Hepatocyte (in vitro differentiated cells): Measurements from ENCODE around the gene CKAP5. TPM values are rescaled to one million over a fixed set of nuclear protein-coding genes. Genes with fewer than 3 reads are reported as not detected.

Source experiments
- DNase-seq: peaks from one replicate; pipeline ENCODE4 v3.0.0-alpha.2; 2016; ENCODE audit warnings: low spot score
- H2AFZ ChIP-seq: fragments of 200-600 bp; sonication (generic); 2 replicates; pipeline ENCODE4 v1.6.0; 2016; ENCODE audit warnings: antibody characterized with exemption, mild to moderate bottlenecking
- H3K27ac ChIP-seq: fragments of 200-600 bp; sonication (generic); 2 replicates; pipeline ENCODE4 v1.5.1; 2016; ENCODE audit warnings: mild to moderate bottlenecking
- H3K27me3 ChIP-seq: fragments of 200-600 bp; sonication (generic); 2 replicates; pipeline ENCODE4 v1.6.1; 2016
- H3K36me3 ChIP-seq: fragments of 200-600 bp; sonication (generic); replicated peaks from 2 replicates; pipeline ENCODE4 v1.5.1; 2016; ENCODE audit warnings: low read depth; ENCODE audit not compliant: insufficient read depth
- H3K4me1 ChIP-seq: fragments of 200-600 bp; sonication (generic); 2 replicates; pipeline ENCODE4 v1.5.1; 2016; ENCODE audit warnings: mild to moderate bottlenecking, moderate library complexity; ENCODE audit not compliant: insufficient read depth
- H3K4me2 ChIP-seq: fragments of 200-600 bp; sonication (generic); 2 replicates; pipeline ENCODE4 v1.6.0; 2016
- H3K4me3 ChIP-seq: fragments of 200-600 bp; sonication (generic); 2 replicates; pipeline ENCODE4 v1.5.1; 2016; ENCODE audit warnings: mild to moderate bottlenecking
- H3K79me2 ChIP-seq: fragments of 200-600 bp; sonication (generic); 2 replicates; pipeline ENCODE4 v1.6.0; 2017; ENCODE audit warnings: mild to moderate bottlenecking
- H3K9me2 ChIP-seq: fragments of 200-600 bp; sonication (generic); replicated peaks from 2 replicates; pipeline ENCODE4 v1.6.0; 2017; ENCODE audit warnings: mild to moderate bottlenecking; ENCODE audit not compliant: insufficient read depth
- H3K9me3 ChIP-seq: fragments of 200-600 bp; sonication (generic); 2 replicates; pipeline ENCODE4 v1.5.1; 2016; ENCODE audit warnings: low read depth, mild to moderate bottlenecking
- H4K20me1 ChIP-seq: fragments of 200-600 bp; sonication (generic); 2 replicates; pipeline ENCODE4 v1.6.0; 2016; ENCODE audit warnings: mild to moderate bottlenecking; ENCODE audit not compliant: insufficient read depth, poor library complexity, severe bottlenecking
- EZH2 ChIP-seq: fragments of 200-600 bp; sonication (generic); IDR thresholded peaks from 2 replicates; pipeline ENCODE4 v1.6.1; 2016; ENCODE audit warnings: antibody characterized with exemption, mild to moderate bottlenecking, borderline replicate concordance
- EZH2phosphoT487 ChIP-seq: fragments of 200-600 bp; sonication (generic); IDR thresholded peaks from one replicate; pipeline ENCODE4 v1.6.1; 2018; ENCODE audit warnings: antibody characterized with exemption, mild to moderate bottlenecking, low read depth, moderate library complexity; ENCODE audit not compliant: unreplicated experiment, severe bottlenecking
- WGBS: methylation state at CpG from one replicate; pipeline ENCODE4 v1.1.6; 2016; ENCODE audit warnings: low lambda C conversion rate; ENCODE audit errors: missing lambda C conversion rate; 5-methylcytosine and 5-hydroxymethylcytosine counted together
- polyA plus RNA-seq: library from polyadenylated mRNA; unstranded; fragments of >200 nt; fragmentation: Nextera tagmentation; extraction: Ambion mirVana; gene quantifications from 2 replicates; pipeline ENCODE4 v1.2.1, GENCODE V29; 2016
- total RNA-seq: library from RNA; depleted of rRNA; stranded (reverse); fragments of >200 nt; gene quantifications from 2 replicates; pipeline ENCODE4 v1.2.3, GENCODE V29; 2014
- TF ChIP-seq, protein P1 (sequence below): fragments of 200-600 bp; sonication (generic); IDR thresholded peaks from 2 replicates; pipeline ENCODE4 v1.5.1; 2016; ENCODE audit warnings: antibody characterized with exemption, mild to moderate bottlenecking; ENCODE audit not compliant: poor library complexity

The CKAP5 gene
- total and polyA plus RNA-seq, 2 experiments from 2014 or later = 23.7 to 53.3 TPM

DNA sequence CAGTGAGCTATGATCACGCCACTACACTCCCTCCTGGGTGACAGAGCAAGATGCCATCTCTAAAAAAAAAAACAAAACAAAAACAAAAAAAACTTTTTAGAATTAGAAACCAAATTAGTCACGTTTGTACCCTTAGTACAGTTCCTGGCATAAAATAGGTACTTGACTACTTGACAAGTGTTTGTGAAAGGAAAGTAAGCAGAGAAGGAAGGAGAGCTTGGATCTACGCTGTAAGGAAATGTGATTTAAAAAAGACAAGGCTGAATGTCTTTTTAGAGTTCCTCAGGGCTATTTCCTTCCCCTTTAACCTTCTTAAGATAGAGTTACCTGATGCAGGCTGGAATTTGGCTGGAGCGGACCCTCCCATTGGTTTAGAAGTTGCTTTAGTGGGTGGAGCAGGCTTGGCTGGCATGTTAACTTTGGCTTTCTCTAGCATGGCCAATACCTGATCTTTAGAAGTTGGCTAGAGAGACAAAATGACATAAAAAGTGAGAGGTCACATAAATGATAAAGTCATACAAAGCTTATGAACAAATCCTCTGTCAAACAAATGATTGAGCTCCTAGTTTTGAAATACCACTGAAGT, 76.4 kb downstream of the CKAP5 start:
- no peaks in the 10 kb centered on the region for H3K79me2 ChIP-seq
- no peaks in the 10 kb centered on the region for H3K36me3 ChIP-seq
- no peaks in the 10 kb centered on the region for H3K9me2 ChIP-seq
- H3K9me3 ChIP-seq = no peaks in the 10 kb centered on the region
- H3K27me3 ChIP-seq = no peaks in the 10 kb centered on the region
- H3K4me2 ChIP-seq = no peak overlapping the region
- H2AFZ ChIP-seq = no peak overlapping the region
- no peaks in the 10 kb centered on the region for H4K20me1 ChIP-seq
- DNase-seq = no peak
- no peak overlapping the region for H3K27ac ChIP-seq
- 97% methylated on average over 4 of the region's 4 CpGs for WGBS
- H3K4me3 ChIP-seq = no peak overlapping the region
- TF ChIP-seq EZH2 = no peak
- TF ChIP-seq EZH2phosphoT487 = no peak
- TF ChIP-seq, protein P1, sequence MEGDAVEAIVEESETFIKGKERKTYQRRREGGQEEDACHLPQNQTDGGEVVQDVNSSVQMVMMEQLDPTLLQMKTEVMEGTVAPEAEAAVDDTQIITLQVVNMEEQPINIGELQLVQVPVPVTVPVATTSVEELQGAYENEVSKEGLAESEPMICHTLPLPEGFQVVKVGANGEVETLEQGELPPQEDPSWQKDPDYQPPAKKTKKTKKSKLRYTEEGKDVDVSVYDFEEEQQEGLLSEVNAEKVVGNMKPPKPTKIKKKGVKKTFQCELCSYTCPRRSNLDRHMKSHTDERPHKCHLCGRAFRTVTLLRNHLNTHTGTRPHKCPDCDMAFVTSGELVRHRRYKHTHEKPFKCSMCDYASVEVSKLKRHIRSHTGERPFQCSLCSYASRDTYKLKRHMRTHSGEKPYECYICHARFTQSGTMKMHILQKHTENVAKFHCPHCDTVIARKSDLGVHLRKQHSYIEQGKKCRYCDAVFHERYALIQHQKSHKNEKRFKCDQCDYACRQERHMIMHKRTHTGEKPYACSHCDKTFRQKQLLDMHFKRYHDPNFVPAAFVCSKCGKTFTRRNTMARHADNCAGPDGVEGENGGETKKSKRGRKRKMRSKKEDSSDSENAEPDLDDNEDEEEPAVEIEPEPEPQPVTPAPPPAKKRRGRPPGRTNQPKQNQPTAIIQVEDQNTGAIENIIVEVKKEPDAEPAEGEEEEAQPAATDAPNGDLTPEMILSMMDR = no peak
- no peaks in the 10 kb centered on the region for H3K4me1 ChIP-seq

DNA sequence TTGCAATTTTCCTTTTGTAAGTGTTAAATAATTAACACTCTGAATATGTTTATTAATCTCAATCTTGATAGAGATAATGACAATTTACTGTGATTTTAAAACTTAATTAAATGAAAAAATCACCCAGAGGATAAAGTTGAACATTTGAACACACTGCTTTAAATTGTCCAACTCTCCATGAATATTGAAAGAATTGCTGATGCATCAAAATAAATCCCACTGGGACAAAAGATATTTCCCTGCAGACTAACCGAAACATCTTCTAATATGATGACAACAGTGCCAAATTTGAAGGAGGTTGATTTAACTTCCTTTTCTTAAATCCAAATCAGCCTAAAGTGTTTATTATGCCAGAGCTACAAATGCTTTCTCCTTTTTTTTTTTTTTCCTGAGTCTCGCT, 79.4 kb downstream of the CKAP5 start:
- Histone ChIP-seq H3K4me1 (no peaks in the 10 kb centered on the region), H3K79me2 (no peaks in the 10 kb centered on the region), H3K4me3 (no peak overlapping the region), H3K4me2 (no peak overlapping the region), H2AFZ (no peak overlapping the region), H3K36me3 (no peaks in the 10 kb centered on the region), H3K27ac (no peak overlapping the region), H4K20me1 (no peaks in the 10 kb centered on the region), H3K9me2 (no peaks in the 10 kb centered on the region), H3K9me3 (no peaks in the 10 kb centered on the region), H3K27me3 (no peaks in the 10 kb centered on the region)
- 99% methylated on average over 2 of the region's 2 CpGs for WGBS
- DNase-seq = no peak
- TF ChIP-seq, protein P1 = no peak
- TF ChIP-seq EZH2phosphoT487 (no peak), EZH2 (no peak)

DNA sequence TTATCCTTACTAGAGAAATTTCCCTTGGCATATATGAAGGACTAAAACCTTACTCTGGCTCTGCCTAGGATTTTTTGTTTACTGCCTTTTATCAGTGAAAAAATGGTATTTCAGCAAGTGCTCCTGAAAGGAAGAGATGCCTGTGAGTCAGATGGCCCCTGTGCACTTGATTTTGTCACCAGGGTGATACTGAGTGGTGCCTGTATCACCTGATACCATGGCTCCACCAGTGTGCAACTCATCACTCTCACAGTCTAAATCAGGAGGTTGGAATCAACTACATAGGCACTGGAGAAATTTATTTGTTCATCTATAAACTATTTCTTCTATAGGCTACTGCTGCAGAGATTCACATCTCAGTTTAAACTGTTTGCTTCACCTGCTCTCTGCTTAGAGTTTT, 83.8 kb downstream of the CKAP5 start:
- Histone ChIP-seq H3K79me2 (no peaks in the 10 kb centered on the region), H3K4me2 (no peak overlapping the region), H4K20me1 (no peaks in the 10 kb centered on the region), H3K4me3 (no peak overlapping the region), H3K36me3 (peaks cover 3% of the 10 kb centered on the region), H3K4me1 (no peaks in the 10 kb centered on the region), H3K27ac (no peak overlapping the region), H3K9me3 (no peaks in the 10 kb centered on the region), H3K9me2 (no peaks in the 10 kb centered on the region), H3K27me3 (no peaks in the 10 kb centered on the region), H2AFZ (no peak overlapping the region)
- no peak for DNase-seq
- no peak for TF ChIP-seq EZH2
- TF ChIP-seq EZH2phosphoT487 = no peak
- TF ChIP-seq, protein P1 = no peak

DNA sequence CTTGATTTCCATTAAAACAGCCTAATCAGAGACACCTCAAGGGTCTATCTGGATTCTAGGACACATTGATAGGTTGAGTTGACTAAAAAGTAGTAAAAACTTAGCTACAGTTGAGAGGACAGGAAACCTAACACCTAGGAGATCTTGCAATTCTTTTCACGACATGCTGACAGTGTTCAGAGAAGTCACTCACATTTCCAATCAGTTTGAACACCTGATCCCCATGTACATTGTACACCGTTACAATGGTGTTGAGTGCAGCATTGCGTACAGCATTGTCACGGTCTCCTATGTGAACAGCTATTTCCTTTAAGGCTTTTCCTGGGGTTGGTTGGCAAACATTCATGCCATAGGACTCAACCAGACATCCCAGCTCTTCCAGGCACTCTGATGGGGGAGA, 84.3 kb downstream of the CKAP5 start:
- Histone ChIP-seq H3K4me2 (no peak overlapping the region), H4K20me1 (no peaks in the 10 kb centered on the region), H3K9me3 (no peaks in the 10 kb centered on the region), H3K9me2 (no peaks in the 10 kb centered on the region), H3K36me3 (peaks cover 3% of the 10 kb centered on the region), H2AFZ (no peak overlapping the region), H3K4me3 (no peak overlapping the region), H3K79me2 (no peaks in the 10 kb centered on the region), H3K27ac (no peak overlapping the region), H3K27me3 (no peaks in the 10 kb centered on the region), H3K4me1 (no peaks in the 10 kb centered on the region)
- WGBS = 94% methylated on average over 4 of the region's 4 CpGs
- DNase-seq = no peak
- TF ChIP-seq EZH2phosphoT487 (no peak), EZH2 (no peak)
- TF ChIP-seq, protein P1 = no peak
